Natural killer cell treated with Interleukin-12 subunit alpha and Interleukin-12 subunit beta and Interleukin-15 and Interleukin-18, amount 100 ng/mL, for 72 hours (primary cell): ENCODE results near the gene ARPIN. TPM values are rescaled to one million over a fixed set of nuclear protein-coding genes. Genes with fewer than 3 reads are reported as not detected.
"Not testable (repeated sequence)": the region's sequence is repeated elsewhere in the genome, so short reads cannot be mapped to it uniquely, and the experiment has no call there.

Source experiments
- ATAC-seq, 2 donors: fragments of 150-1000 bp; cut with Tn5 transposase in 1 of 2; sonication (Bioruptor Pico), chemical (Tn5 transposase) in 1 of 2; 2 replicates each; pipeline ENCODE4 v1.10.0; 2021
- DNase-seq: peaks from one replicate; pipeline ENCODE4 v3.0.0; 2022; ENCODE audit warnings: low spot score
- H3K27ac Mint-ChIP-seq, 2 donors: 1 replicate in 1 of 2; 2 replicates in 1 of 2; pipeline ENCODE4 v1.8.0; 2022; ENCODE audit warnings: mixed read lengths in 2 of 2, mild to moderate bottlenecking in 1 of 2, moderate library complexity in 1 of 2
- H3K27me3 Mint-ChIP-seq, 2 donors: 1 replicate in 1 of 2; 2 replicates in 1 of 2; pipeline ENCODE4 v1.8.0; 2022; ENCODE audit warnings: mixed read lengths in 2 of 2
- H3K36me3 Mint-ChIP-seq: one replicate; pipeline ENCODE4 v1.8.0; 2022; ENCODE audit warnings: mixed read lengths
- H3K4me1 Mint-ChIP-seq, 2 donors: 1 replicate in 1 of 2; 2 replicates in 1 of 2; pipeline ENCODE4 v1.8.0; 2022; ENCODE audit warnings: low read depth in 2 of 2, mixed read lengths in 2 of 2, mild to moderate bottlenecking in 1 of 2
- H3K4me3 Mint-ChIP-seq: one replicate; pipeline ENCODE4 v1.8.0; 2022; ENCODE audit warnings: mixed read lengths
- H3K9me3 Mint-ChIP-seq: 2 replicates; pipeline ENCODE4 v1.8.0; 2022; ENCODE audit warnings: mixed read lengths
- total RNA-seq, 2 donors: library from RNA; stranded (reverse); gene quantifications; one replicate each; pipeline ENCODE4 v1.2.3, GENCODE V29; 2022

The ARPIN gene
- not detected for total RNA-seq

DNA sequence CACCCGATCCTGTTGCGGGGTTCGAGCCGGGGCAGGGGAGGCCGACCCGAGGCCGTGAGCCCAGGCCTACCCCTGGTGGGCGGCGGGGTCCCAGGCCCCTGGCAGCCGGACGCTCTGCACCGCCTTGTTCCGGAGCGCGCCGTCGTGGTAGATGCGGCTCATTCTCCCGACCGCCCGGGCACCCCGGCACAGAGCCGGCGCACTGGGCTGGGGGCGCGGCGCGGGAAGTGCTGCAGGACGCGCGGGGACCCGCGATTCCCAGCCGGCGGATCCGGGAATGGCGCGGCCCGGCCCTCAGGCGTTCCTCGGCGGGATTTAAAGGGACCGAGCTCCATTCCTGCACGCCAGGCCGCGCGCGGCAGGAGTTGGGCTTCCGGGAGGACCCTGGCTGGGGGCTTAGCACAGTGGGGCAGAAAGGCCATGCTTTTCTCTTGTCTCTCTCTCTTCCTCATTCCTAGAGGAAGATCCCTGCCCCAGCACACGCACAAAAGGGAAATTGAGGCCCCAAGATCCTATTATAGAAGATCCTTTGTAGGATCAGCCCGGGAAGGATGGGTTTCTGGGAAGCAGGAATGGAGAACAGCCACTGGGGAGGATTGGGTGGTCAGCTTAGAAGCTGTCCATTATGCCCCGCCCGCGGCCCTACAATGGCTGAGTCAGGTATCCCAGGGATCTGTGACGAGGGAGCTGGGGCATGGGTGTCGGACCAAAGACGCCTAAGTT, at the start of gene ARPIN:
Gene ARPIN (minus strand): TSS at position 279 of the 723 bp plus-strand sequence. CDS start 117 bp downstream, at position 162.
- H3K27ac Mint-ChIP-seq: no peak within 1 kb of the TSS
- no peaks in the 10 kb centered on the region for H3K9me3 Mint-ChIP-seq
- H3K36me3 Mint-ChIP-seq: no peaks in the 10 kb centered on the region
- peaks cover 6 to 19% of the 10 kb centered on the region in 2 donors for H3K27me3 Mint-ChIP-seq
- H3K4me3 Mint-ChIP-seq: no peak within 1 kb of the TSS
- ATAC-seq (peak; percentile 44 to 69), DNase-seq (no peak)
- no peaks in the 10 kb centered on the region for H3K4me1 Mint-ChIP-seq

DNA sequence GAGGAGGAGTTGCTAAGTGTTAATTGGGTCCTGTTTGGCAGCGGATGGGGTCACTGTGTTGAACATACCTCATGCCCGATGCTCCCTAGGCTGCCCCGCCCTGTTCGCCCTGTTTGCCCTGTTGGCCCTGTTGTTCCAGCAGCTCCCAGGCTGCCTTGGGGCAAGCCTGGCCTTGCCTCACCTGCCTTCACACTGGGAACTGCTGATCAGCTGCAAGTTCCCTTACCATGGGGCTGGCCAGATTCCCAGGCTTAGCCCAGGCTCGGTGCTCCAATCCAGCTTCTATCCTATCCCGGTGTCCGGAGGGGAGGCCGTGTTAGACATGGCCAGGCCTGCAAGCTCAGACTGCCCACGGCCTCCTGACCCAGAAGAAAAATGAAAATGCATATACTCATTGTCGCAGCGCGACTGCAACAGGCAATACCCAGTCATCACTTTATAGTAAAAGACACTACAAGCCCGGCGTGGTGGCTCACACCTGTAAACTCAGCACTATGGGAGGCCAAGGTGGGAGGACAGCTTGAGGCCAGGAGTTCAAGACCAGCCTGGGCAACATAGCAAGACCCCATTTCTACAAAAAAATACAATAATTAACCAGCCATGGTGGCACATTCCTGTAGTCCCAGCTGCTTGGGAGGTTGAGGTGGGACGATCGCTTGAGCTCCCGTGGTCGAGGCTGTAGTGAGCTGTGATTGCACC, 45.5 kb upstream of the ARPIN start:
- DNase-seq (no peak), ATAC-seq (no peak)
- no peak overlapping the region for H3K4me3 Mint-ChIP-seq
- H3K27ac Mint-ChIP-seq: no peak overlapping the region
- no peaks in the 10 kb centered on the region for H3K9me3 Mint-ChIP-seq
- H3K4me1 Mint-ChIP-seq: no peaks in the 10 kb centered on the region
- H3K36me3 Mint-ChIP-seq: no peaks in the 10 kb centered on the region
- no peaks in the 10 kb centered on the region for H3K27me3 Mint-ChIP-seq

DNA sequence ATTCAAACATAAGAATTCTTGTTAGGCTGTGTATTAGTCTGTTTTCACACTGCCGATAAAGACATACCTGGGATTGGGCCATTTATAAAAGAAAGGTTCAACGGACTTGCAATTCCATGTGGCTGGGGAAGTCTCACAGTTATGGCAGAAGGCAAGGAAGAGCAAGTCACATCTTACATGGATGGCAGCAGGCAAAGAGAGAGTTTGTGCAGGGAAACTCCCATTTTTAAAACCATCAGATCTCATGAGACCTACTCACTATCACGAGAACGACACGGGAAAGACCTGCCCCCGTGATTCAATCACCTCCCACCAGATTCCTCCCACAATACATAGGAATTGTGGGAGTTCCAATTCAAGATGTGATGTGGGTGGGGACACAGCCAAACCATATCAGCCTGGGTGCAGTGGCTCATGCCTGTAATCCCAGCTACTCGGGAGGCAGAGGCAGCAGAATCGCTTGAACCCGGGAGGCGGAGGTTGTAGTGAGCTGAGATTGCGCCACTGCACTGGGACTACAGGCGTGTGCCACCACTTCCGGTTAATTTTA, 42.8 kb upstream of the ARPIN start:
- not testable (repeated sequence) for H3K4me3 Mint-ChIP-seq, ATAC-seq, DNase-seq, H3K27me3 Mint-ChIP-seq, H3K9me3 Mint-ChIP-seq, H3K36me3 Mint-ChIP-seq, H3K27ac Mint-ChIP-seq, H3K4me1 Mint-ChIP-seq

GRCh38 chr15:89954541-89954940, 41.8 kb upstream of the ARPIN start:
- H3K36me3 Mint-ChIP-seq: no peaks in the 10 kb centered on the region
- no peak for ATAC-seq
- H3K4me3 Mint-ChIP-seq: no peak overlapping the region
- no peak for DNase-seq
- no peak overlapping the region for H3K27ac Mint-ChIP-seq
- no peaks in the 10 kb centered on the region for H3K9me3 Mint-ChIP-seq
- no peaks in the 10 kb centered on the region for H3K27me3 Mint-ChIP-seq
- no peaks in the 10 kb centered on the region for H3K4me1 Mint-ChIP-seq

DNA sequence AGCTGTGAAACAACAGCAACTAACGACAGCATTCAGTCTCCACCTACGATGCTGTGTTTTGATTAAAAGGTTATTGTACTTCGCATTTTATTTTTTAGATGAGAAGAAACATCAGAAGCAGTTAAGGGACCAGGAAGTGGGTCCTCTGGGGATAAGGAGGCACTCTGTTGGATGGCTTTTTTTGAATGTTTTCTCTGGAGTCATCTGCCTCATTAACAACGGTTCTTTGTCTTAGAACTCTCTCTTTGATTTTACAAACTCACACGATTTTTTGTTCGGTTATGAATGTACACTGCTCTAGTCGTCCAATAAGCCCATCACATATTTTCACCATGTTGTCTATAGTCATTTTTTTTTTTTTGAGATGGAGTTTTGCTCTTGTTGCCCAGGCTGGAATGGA, 36.0 kb upstream of the ARPIN start:
- no peak for ATAC-seq
- H3K27ac Mint-ChIP-seq: no peak overlapping the region
- no peaks in the 10 kb centered on the region for H3K36me3 Mint-ChIP-seq
- H3K4me1 Mint-ChIP-seq: no peaks in the 10 kb centered on the region
- no peak overlapping the region for H3K4me3 Mint-ChIP-seq
- H3K27me3 Mint-ChIP-seq: no peaks in the 10 kb centered on the region
- no peak for DNase-seq
- no peaks in the 10 kb centered on the region for H3K9me3 Mint-ChIP-seq

DNA sequence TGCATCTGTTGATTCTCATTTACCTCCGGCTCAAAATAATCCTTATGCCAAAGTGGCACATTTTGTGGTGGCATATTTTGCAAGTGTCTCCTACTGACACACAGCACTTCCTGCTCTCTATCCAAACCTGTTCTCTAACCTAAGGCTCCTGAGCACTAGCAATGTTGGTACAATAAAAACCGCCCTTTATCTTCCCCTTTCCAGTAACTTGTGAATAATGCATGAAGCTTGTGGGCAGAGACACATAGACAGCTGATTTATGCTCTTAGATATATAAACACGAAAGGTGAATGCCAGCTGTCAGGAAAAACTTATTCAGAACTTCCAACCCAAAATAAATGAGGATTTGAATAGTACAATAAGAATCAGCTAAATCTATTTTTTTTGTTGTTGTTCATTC, 34.6 kb upstream of the ARPIN start:
- DNase-seq (no peak), ATAC-seq (no peak)
- Mint-ChIP-seq H3K9me3 (no peaks in the 10 kb centered on the region), H3K4me3 (no peak overlapping the region), H3K4me1 (peaks cover 0 to 3% of the 10 kb centered on the region in 2 donors), H3K36me3 (no peaks in the 10 kb centered on the region), H3K27ac (no peak overlapping the region), H3K27me3 (peaks cover 2 to 6% of the 10 kb centered on the region in 2 donors)

DNA sequence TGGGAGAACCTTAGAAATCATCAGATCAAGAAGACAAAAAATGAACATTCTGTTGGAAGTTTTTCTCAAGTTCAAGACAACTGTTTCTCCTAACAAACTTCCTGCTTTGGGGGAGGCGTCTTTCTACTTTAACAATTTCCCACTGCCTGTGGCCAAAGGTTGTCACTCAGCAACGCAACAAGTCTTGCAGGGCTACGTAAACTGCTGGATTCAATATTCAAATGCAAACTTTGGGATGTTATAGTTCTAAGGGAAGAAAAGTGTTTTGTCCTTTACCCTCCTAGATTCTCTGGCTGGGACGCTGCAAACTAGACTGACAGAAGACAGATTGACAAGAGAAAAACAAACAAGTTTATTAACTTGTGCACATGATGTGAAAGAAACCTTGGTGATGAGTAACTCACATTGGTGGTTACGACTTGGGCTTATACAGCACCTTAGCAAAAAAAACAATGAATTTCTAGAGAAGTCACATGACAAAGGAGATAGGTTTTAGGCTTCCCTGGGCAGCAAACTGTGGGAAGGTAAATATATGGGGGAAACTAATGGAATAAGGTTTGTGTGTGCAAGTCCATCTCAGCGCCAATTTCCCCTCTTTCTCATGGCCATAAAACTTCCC, 34.0 kb upstream of the ARPIN start:
- ATAC-seq (no peak), DNase-seq (no peak)
- Mint-ChIP-seq H3K4me3 (no peak overlapping the region), H3K27ac (no peak overlapping the region), H3K27me3 (peaks cover 2 to 6% of the 10 kb centered on the region in 2 donors), H3K36me3 (no peaks in the 10 kb centered on the region), H3K4me1 (peaks cover 0 to 3% of the 10 kb centered on the region in 2 donors), H3K9me3 (no peaks in the 10 kb centered on the region)

DNA sequence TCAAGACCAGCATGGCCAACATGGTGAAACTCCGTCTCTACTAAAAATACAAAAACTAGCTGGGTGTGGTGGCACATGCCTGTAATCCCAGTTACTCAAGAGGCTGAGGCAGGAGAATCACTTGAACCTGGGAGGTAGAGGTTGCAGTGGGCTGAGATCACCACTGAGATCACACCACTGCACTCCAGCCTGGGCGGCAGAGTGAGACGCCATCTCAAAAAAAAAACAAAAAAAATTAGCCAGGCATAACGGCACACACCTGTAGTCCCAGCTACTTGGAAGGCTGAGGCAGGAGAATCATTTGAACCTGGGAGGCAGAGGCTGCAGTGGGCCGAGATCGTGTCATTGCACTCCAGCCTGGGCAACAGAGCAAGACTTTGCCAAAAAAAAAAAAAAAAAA, 31.0 kb upstream of the ARPIN start:
- H3K4me1 Mint-ChIP-seq, H3K27ac Mint-ChIP-seq, H3K9me3 Mint-ChIP-seq, ATAC-seq, H3K27me3 Mint-ChIP-seq, H3K36me3 Mint-ChIP-seq, H3K4me3 Mint-ChIP-seq, DNase-seq: not testable (repeated sequence)

- DNase-seq (no peak), ATAC-seq (no peak)
- peaks cover 28 to 30% of the 10 kb centered on the region in 2 donors for H3K4me1 Mint-ChIP-seq
- H3K36me3 Mint-ChIP-seq: no peaks in the 10 kb centered on the region
- H3K9me3 Mint-ChIP-seq: no peaks in the 10 kb centered on the region
- peaks cover 2 to 6% of the 10 kb centered on the region in 2 donors for H3K27me3 Mint-ChIP-seq
- H3K4me3 Mint-ChIP-seq: no peak overlapping the region
- peak overlapping the region in 1 of 2 donors; percentile 32 for H3K27ac Mint-ChIP-seq
Measured at GRCh38 chr15:89939910-89940309, 27.2 kb upstream of the ARPIN start.

- Mint-ChIP-seq H3K4me1 (peaks cover 28 to 30% of the 10 kb centered on the region in 2 donors), H3K27ac (peak overlapping the region in 1 of 2 donors; percentile 32)
- H3K9me3 Mint-ChIP-seq, H3K4me3 Mint-ChIP-seq, H3K27me3 Mint-ChIP-seq, ATAC-seq, H3K36me3 Mint-ChIP-seq, DNase-seq: not testable (repeated sequence)
Measured at GRCh38 chr15:89939377-89939776, 26.6 kb upstream of the ARPIN start.

GRCh38 chr15:89937365-89938350, 24.9 kb upstream of the ARPIN start:
- no peak for DNase-seq
- ATAC-seq: no peak
- Mint-ChIP-seq H3K36me3 (no peaks in the 10 kb centered on the region), H3K27ac (peak overlapping the region; percentile 5 to 12), H3K4me1 (peaks cover 26 to 30% of the 10 kb centered on the region in 2 donors), H3K27me3 (peaks cover 0 to 2% of the 10 kb centered on the region in 2 donors), H3K4me3 (peak overlapping the region; percentile 38), H3K9me3 (no peaks in the 10 kb centered on the region)

DNA sequence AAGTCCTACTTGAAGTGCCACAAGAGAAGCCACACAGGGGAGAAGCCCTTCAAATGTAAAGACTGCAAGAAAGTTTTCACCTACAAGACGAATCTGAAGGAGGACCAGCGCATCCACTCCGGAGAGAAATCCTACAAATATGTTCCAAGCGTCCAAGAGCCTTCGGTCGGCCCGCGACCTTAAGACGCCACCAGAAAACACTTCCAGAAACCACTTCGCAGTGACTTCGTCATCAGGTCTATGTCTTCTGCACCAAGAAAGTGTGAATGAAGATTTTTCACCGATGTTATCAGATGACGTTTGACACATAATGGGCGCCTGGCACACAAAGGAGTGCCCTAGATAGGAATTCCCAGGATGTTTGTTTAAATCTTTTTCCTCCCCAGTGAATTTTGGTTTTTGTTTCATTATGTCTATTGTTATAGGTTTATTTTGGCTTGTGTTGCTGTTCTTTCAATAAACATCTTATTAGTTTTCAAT, 24.1 kb upstream of the ARPIN start:
- ATAC-seq (peak; percentile 46 to 52), DNase-seq (peak; percentile 61)
- Mint-ChIP-seq H3K4me1 (peaks cover 26 to 30% of the 10 kb centered on the region in 2 donors), H3K27me3 (no peaks in the 10 kb centered on the region), H3K27ac (peak overlapping the region; percentile 5 to 12), H3K4me3 (peak overlapping the region; percentile 38), H3K36me3 (no peaks in the 10 kb centered on the region), H3K9me3 (no peaks in the 10 kb centered on the region)
